Uterus (tissue), 2 donors: ENCODE data around the gene RAC2.

Experiments
- POLR2A ChIP-seq, 2 donors: fragments of 450-650 bp; IDR thresholded peaks; one replicate each; pipeline ENCODE4 v1.6.1; 2016; ENCODE audit warnings: antibody characterized with exemption in 2 of 2, mild to moderate bottlenecking in 1 of 2, moderate library complexity in 1 of 2
- TF ChIP-seq, protein P1 (sequence below), 4 experiments: fragments of 200-600 bp in 2 of 4; fragments of 450-650 bp in 2 of 4; sonication (generic) in 2 of 4; IDR thresholded peaks; one replicate each; pipeline ENCODE4 v1.5.1; 2016 to 2019; ENCODE audit warnings: antibody characterized with exemption in 4 of 4, mild to moderate bottlenecking in 2 of 4, moderate library complexity in 1 of 4

DNA sequence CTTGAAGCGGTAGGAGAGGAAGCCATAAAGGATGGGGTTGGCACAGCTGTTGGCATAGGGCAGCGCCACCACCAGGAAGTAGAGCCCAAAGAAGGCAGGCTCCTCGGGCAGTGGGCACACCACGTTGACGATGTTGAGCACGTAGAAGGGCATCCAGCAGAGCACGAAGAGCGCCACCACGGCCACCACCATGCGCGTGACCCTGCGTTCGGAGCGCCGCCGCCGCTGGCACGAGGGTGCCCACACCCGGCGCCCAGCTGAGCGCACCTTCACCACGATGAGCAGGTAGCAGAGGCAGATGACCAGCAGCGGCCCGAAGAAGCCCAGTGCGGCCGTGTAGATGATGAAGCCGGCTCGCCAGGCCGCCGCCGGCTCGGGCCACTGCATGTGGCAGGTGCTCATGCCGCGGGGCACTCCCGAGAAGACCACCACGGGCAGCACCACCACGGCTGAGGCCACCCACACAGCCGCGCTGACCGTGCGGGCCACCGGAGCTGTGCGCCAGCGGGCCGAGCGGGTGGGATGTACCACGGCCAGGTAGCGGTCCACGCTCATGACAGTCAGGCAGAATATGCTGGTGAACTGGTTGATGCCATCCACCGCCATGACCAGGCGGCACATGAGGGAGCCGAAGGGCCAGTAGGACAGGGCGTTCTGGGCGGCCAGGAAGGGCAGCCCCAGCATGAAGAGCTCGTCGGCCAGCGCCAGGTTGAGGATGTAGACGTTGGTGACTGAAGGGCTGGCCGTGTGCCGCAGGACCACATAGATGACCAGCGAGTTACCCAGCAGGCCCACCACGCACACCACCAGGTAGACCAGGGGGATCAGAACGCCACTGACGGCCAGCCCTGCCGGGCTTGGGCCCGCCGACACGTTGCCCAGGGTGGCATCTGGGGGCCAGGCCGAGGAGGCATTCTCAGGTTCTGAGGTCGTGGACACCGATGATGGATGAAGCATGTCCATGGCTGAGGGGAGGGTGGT, 36.9 kb downstream of the RAC2 start:
- TF ChIP-seq, protein P1, sequence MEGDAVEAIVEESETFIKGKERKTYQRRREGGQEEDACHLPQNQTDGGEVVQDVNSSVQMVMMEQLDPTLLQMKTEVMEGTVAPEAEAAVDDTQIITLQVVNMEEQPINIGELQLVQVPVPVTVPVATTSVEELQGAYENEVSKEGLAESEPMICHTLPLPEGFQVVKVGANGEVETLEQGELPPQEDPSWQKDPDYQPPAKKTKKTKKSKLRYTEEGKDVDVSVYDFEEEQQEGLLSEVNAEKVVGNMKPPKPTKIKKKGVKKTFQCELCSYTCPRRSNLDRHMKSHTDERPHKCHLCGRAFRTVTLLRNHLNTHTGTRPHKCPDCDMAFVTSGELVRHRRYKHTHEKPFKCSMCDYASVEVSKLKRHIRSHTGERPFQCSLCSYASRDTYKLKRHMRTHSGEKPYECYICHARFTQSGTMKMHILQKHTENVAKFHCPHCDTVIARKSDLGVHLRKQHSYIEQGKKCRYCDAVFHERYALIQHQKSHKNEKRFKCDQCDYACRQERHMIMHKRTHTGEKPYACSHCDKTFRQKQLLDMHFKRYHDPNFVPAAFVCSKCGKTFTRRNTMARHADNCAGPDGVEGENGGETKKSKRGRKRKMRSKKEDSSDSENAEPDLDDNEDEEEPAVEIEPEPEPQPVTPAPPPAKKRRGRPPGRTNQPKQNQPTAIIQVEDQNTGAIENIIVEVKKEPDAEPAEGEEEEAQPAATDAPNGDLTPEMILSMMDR (IDR thresholded peaks at IDR 0.05), result no peak
- no peak for TF ChIP-seq POLR2A (IDR thresholded peaks at IDR 0.05)
